ENCODE measurements around the gene ACTN1.

ACTN1 gene

GRCh38 chr14:68877993-68878575 lies 101.0 kb downstream of the ACTN1 start:
- Histone ChIP-seq H3K27me3 (ENCODE audit: insufficient read depth, insufficient read length) (no peaks in the 10 kb centered on the region), H3K4me1 (ENCODE audit: insufficient read depth, insufficient read length) (no peaks in the 10 kb centered on the region), H3K9me3 (ENCODE audit: insufficient read depth, low read length) (no peaks in the 10 kb centered on the region), H3K9ac (ENCODE audit: insufficient read length, low read depth) (no peak overlapping the region), H3K4me3 (ENCODE audit: insufficient read length, low read depth) (no peak overlapping the region), H3K36me3 (ENCODE audit: insufficient read depth, insufficient read length, low read length) (peaks cover 95% of the 10 kb centered on the region)
- no peak for DNase-seq (ENCODE audit: low read depth, low spot score)
- TF ChIP-seq ZNF274 (IDR thresholded peaks at IDR 0.05; ENCODE audit: low read depth, low read length) (no peak), SUZ12 (IDR thresholded peaks at IDR 0.05; ENCODE audit: extremely low read depth, insufficient read depth, insufficient read length) (no peak)

GRCh38 chr14:68876976-68877375 lies 102.1 kb downstream of the ACTN1 start:
- no peak for TF ChIP-seq SUZ12 (IDR thresholded peaks at IDR 0.05; ENCODE audit: extremely low read depth, insufficient read depth, insufficient read length)
- no peak for TF ChIP-seq YY1 (IDR thresholded peaks at IDR 0.05; ENCODE audit: insufficient read depth, insufficient read length)
- TF ChIP-seq ZNF274 (IDR thresholded peaks at IDR 0.05; ENCODE audit: low read depth, low read length): no peak
- H3K36me3 ChIP-seq (ENCODE audit: insufficient read depth, insufficient read length, low read length): peaks cover 94% of the 10 kb centered on the region
- no peak overlapping the region for H3K4me3 ChIP-seq (ENCODE audit: insufficient read length, low read depth)
- no peaks in the 10 kb centered on the region for H3K9me3 ChIP-seq (ENCODE audit: insufficient read depth, low read length)
- no peak overlapping the region for H3K9ac ChIP-seq (ENCODE audit: insufficient read length, low read depth)
- DNase-seq (ENCODE audit: low read depth, low spot score): no peak
- H3K4me1 ChIP-seq (ENCODE audit: insufficient read depth, insufficient read length): no peaks in the 10 kb centered on the region
- no peaks in the 10 kb centered on the region for H3K27me3 ChIP-seq (ENCODE audit: insufficient read depth, insufficient read length)

- TF ChIP-seq SUZ12 (IDR thresholded peaks at IDR 0.05; ENCODE audit: extremely low read depth, insufficient read depth, insufficient read length) (no peak), YY1 (IDR thresholded peaks at IDR 0.05; ENCODE audit: insufficient read depth, insufficient read length) (no peak)
- no peak for DNase-seq (ENCODE audit: low read depth, low spot score)
- Histone ChIP-seq H3K36me3 (ENCODE audit: insufficient read depth, insufficient read length, low read length) (peaks cover 82% of the 10 kb centered on the region), H3K4me1 (ENCODE audit: insufficient read depth, insufficient read length) (no peaks in the 10 kb centered on the region), H3K27me3 (ENCODE audit: insufficient read depth, insufficient read length) (no peaks in the 10 kb centered on the region), H3K4me3 (ENCODE audit: insufficient read length, low read depth) (no peak overlapping the region), H3K9me3 (ENCODE audit: insufficient read depth, low read length) (no peaks in the 10 kb centered on the region), H3K9ac (ENCODE audit: insufficient read length, low read depth) (no peak overlapping the region)
Observed at GRCh38 chr14:68874746-68875155, 104.4 kb downstream of the ACTN1 start.

DNA sequence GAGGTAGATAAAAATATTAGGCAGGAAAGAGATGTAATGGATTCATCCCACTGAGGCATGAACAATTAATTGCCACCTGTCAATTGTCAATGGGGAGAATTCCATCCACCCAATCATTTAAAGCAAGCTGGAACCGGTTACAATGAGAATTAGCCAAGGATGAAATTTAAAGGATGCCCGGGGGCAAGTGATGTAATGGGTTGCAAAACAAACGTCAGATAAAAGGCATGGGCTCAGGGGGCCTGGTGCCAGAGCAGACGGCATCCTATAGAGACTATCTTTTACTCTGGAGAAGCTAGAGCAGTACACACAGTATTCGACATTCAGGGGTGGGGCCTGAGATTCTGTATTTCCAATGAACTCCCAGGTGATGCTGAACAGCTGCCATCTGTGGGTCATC lies 105.7 kb downstream of the ACTN1 start:
- no peaks in the 10 kb centered on the region for H3K27me3 ChIP-seq (ENCODE audit: insufficient read depth, insufficient read length)
- H3K9ac ChIP-seq (ENCODE audit: insufficient read length, low read depth): no peak overlapping the region
- DNase-seq (ENCODE audit: low read depth, low spot score): no peak
- H3K9me3 ChIP-seq (ENCODE audit: insufficient read depth, low read length): no peaks in the 10 kb centered on the region
- no peaks in the 10 kb centered on the region for H3K4me1 ChIP-seq (ENCODE audit: insufficient read depth, insufficient read length)
- TF ChIP-seq ZNF274 (IDR thresholded peaks at IDR 0.05; ENCODE audit: low read depth, low read length) (no peak), YY1 (IDR thresholded peaks at IDR 0.05; ENCODE audit: insufficient read depth, insufficient read length) (no peak), SUZ12 (IDR thresholded peaks at IDR 0.05; ENCODE audit: extremely low read depth, insufficient read depth, insufficient read length) (no peak)
- H3K36me3 ChIP-seq (ENCODE audit: insufficient read depth, insufficient read length, low read length): peaks cover 70% of the 10 kb centered on the region
- H3K4me3 ChIP-seq (ENCODE audit: insufficient read length, low read depth): no peak overlapping the region

- no peak overlapping the region for H3K4me3 ChIP-seq (ENCODE audit: insufficient read length, low read depth)
- DNase-seq (ENCODE audit: low read depth, low spot score): no peak
- H3K27me3 ChIP-seq (ENCODE audit: insufficient read depth, insufficient read length): no peaks in the 10 kb centered on the region
- TF ChIP-seq YY1 (IDR thresholded peaks at IDR 0.05; ENCODE audit: insufficient read depth, insufficient read length) (no peak), SUZ12 (IDR thresholded peaks at IDR 0.05; ENCODE audit: extremely low read depth, insufficient read depth, insufficient read length) (no peak), ZNF274 (IDR thresholded peaks at IDR 0.05; ENCODE audit: low read depth, low read length) (no peak)
- peaks cover 51% of the 10 kb centered on the region for H3K36me3 ChIP-seq (ENCODE audit: insufficient read depth, insufficient read length, low read length)
- no peak overlapping the region for H3K9ac ChIP-seq (ENCODE audit: insufficient read length, low read depth)
- no peaks in the 10 kb centered on the region for H3K9me3 ChIP-seq (ENCODE audit: insufficient read depth, low read length)
- no peaks in the 10 kb centered on the region for H3K4me1 ChIP-seq (ENCODE audit: insufficient read depth, insufficient read length)
Observed at GRCh38 chr14:68871392-68871791, 107.7 kb downstream of the ACTN1 start.

DNA sequence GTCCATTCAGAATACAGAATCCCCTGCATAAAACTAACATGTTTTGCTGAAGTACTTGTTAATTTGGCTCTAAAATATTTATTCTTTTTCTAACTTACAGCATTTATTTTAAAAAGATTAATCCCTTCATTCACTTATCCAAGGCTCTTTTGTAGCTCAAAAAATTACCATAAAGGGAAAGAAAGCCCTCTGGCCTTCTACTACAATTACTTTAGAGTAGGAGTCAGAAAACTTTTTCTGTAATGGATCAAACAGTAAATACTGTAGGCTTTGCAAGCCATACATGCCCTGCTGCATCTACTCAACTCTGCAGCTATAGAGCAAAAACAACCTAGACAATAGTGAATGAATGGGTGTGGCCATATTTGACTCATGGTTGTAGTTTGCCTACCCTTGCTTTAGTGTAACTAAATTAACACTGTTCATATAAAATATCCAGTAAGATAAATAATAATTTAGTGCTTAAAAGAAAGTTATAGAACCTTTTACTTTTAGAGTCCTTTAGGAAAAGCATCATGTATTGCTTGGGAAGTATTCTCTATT lies 112.0 kb downstream of the ACTN1 start:
- H3K27me3 ChIP-seq (ENCODE audit: insufficient read depth, insufficient read length): no peaks in the 10 kb centered on the region
- peaks cover 13% of the 10 kb centered on the region; the same call in 1 of the 2 replicates for H3K9me3 ChIP-seq (ENCODE audit: insufficient read depth, low read length)
- DNase-seq (ENCODE audit: low read depth, low spot score): no peak
- no peak overlapping the region for H3K4me3 ChIP-seq (ENCODE audit: insufficient read length, low read depth)
- no peaks in the 10 kb centered on the region for H3K4me1 ChIP-seq (ENCODE audit: insufficient read depth, insufficient read length)
- no peak for TF ChIP-seq YY1 (IDR thresholded peaks at IDR 0.05; ENCODE audit: insufficient read depth, insufficient read length)
- TF ChIP-seq SUZ12 (IDR thresholded peaks at IDR 0.05; ENCODE audit: extremely low read depth, insufficient read depth, insufficient read length): no peak
- no peak for TF ChIP-seq ZNF274 (IDR thresholded peaks at IDR 0.05; ENCODE audit: low read depth, low read length)
- H3K9ac ChIP-seq (ENCODE audit: insufficient read length, low read depth): no peak overlapping the region
- H3K36me3 ChIP-seq (ENCODE audit: insufficient read depth, insufficient read length, low read length): peaks cover 10% of the 10 kb centered on the region

DNA sequence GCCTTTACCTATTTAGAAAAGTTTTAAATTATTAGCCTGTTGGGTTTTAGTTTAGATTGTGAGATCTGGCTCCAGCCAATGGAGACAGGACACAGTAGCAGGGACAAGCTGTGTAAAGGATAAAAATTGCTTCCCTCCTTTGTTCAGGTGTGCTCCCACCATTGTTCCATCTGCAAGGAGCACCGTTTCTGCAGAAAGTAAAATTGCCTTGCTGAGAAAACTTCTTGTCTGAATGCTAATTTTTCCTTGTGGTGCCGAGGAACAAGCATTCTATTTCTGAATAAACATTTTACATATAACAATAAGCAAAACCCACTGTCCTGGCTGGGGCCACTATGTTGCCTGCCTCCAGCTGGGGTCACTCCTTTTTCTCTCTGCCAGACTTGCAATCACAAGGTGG lies 113.6 kb downstream of the ACTN1 start:
- no peak overlapping the region for H3K4me3 ChIP-seq (ENCODE audit: insufficient read length, low read depth)
- no peaks in the 10 kb centered on the region for H3K4me1 ChIP-seq (ENCODE audit: insufficient read depth, insufficient read length)
- H3K36me3 ChIP-seq (ENCODE audit: insufficient read depth, insufficient read length, low read length): no peaks in the 10 kb centered on the region
- H3K9me3 ChIP-seq (ENCODE audit: insufficient read depth, low read length): peaks cover 13% of the 10 kb centered on the region; the same call in 1 of the 2 replicates
- no peak overlapping the region for H3K9ac ChIP-seq (ENCODE audit: insufficient read length, low read depth)
- no peaks in the 10 kb centered on the region for H3K27me3 ChIP-seq (ENCODE audit: insufficient read depth, insufficient read length)
- no peak for DNase-seq (ENCODE audit: low read depth, low spot score)
- no peak for TF ChIP-seq YY1 (IDR thresholded peaks at IDR 0.05; ENCODE audit: insufficient read depth, insufficient read length)
- no peak for TF ChIP-seq SUZ12 (IDR thresholded peaks at IDR 0.05; ENCODE audit: extremely low read depth, insufficient read depth, insufficient read length)
- TF ChIP-seq ZNF274 (IDR thresholded peaks at IDR 0.05; ENCODE audit: low read depth, low read length): no peak

Measured in NT2/D1 (cell line).